ENCODE measurements around the gene MAP7D2.

Gene MAP7D2

GRCh38 chrX:19966056-19966455 is 150.7 kb downstream of the MAP7D2 start:
- TF ChIP-seq CTCF (IDR thresholded peaks at IDR 0.05; ENCODE audit: low read length, missing control alignments), result no peak
- no peak overlapping the region for H3K4me3 ChIP-seq (replicated peaks; ENCODE audit: low read depth, low read length)
- DNase-seq (ENCODE audit: low read depth), result no peak

- DNase-seq (ENCODE audit: low read depth), result no peak
- no peak for TF ChIP-seq CTCF (IDR thresholded peaks at IDR 0.05; ENCODE audit: low read length, missing control alignments)
- no peak overlapping the region for H3K4me3 ChIP-seq (replicated peaks; ENCODE audit: low read depth, low read length)
Observed at GRCh38 chrX:19964017-19964710, 152.5 kb downstream of the MAP7D2 start.

GRCh38 chrX:19960913-19961312 is 155.8 kb downstream of the MAP7D2 start:
- TF ChIP-seq CTCF (IDR thresholded peaks at IDR 0.05; ENCODE audit: low read length, missing control alignments), result no peak
- DNase-seq (ENCODE audit: low read depth), result no peak
- no peak overlapping the region for H3K4me3 ChIP-seq (replicated peaks; ENCODE audit: low read depth, low read length)

GRCh38 chrX:19958552-19959486 is 157.9 kb downstream of the MAP7D2 start:
- no peak for TF ChIP-seq CTCF (IDR thresholded peaks at IDR 0.05; ENCODE audit: low read length, missing control alignments)
- no peak overlapping the region for H3K4me3 ChIP-seq (replicated peaks; ENCODE audit: low read depth, low read length)
- no peak for DNase-seq (ENCODE audit: low read depth)

GRCh38 chrX:19956923-19957322 is 159.8 kb downstream of the MAP7D2 start:
- no peak overlapping the region for H3K4me3 ChIP-seq (replicated peaks; ENCODE audit: low read depth, low read length)
- TF ChIP-seq CTCF (IDR thresholded peaks at IDR 0.05; ENCODE audit: low read length, missing control alignments), result no peak
- no peak for DNase-seq (ENCODE audit: low read depth)
